Erythroblast (primary cell): ENCODE data around the gene GBE1.

Experiments
- GATA1 ChIP-seq: IDR thresholded peaks from 2 replicates; pipeline ENCODE4 v1.6.1; 2011; ENCODE audit warnings: low read depth, mild to moderate bottlenecking, control low read depth, low read length, moderate library complexity
- POLR2A ChIP-seq: IDR thresholded peaks from 2 replicates; pipeline ENCODE4 v1.6.1; 2011; ENCODE audit warnings: mild to moderate bottlenecking, low read length

DNA sequence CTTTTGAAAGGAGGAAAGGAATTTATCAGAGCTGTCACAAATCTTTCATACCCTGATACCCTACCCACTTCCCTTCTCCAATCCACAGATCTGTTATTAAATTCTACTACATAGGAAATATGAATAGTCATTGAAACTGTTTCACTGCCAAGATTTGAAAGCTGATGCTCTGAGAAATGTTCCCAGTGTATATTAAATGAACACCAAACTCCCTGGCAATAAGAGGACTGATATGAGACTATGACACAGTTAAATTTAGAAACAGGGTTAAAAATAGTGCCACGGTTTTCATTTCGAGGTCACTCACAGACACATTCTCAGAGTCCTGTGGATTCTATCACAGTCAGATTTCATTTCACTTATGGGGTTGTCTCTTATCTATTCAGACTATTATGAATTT, 27.2 kb upstream of the GBE1 start:
- no peak for TF ChIP-seq POLR2A
- TF ChIP-seq GATA1, result no peak
